WTC11 (cell line): ENCODE results near the gene ZNF853. TPM values are rescaled to one million over a fixed set of nuclear protein-coding genes. Genes with fewer than 3 reads are reported as not detected.

Experiments
- ATAC-seq: fragments of 200-7000 bp; cut with Tn5 transposase; 2 replicates; pipeline ENCODE4 v1.10.0; 2021; ENCODE audit warnings: mild to moderate bottlenecking, moderate library complexity
- CTCF ChIA-PET: fragments of 300-600 bp; sonication (Branson Sonifier 250); formaldehyde crosslinking; loops from one replicate; lab custom pipeline; 2021; ENCODE audit warnings: antibody characterized with exemption; lab: Charles Lee
- POLR2A ChIA-PET: fragments of 350-600 bp; sonication (Branson Sonifier 250); formaldehyde crosslinking; loops from one replicate; lab custom pipeline; 2021; ENCODE audit warnings: antibody characterized with exemption; lab: Charles Lee
- DNase-seq: peaks from one replicate; pipeline ENCODE4 v3.0.0; 2021; ENCODE audit warnings: low spot score
- H3K27ac Mint-ChIP-seq: 2 replicates; pipeline ENCODE4 v1.8.0; 2021; ENCODE audit warnings: mixed read lengths
- H3K27me3 Mint-ChIP-seq: 2 replicates; pipeline ENCODE4 v1.8.0; 2021; ENCODE audit warnings: low read depth, mild to moderate bottlenecking, moderate library complexity, mixed read lengths
- H3K36me3 Mint-ChIP-seq: 2 replicates; pipeline ENCODE4 v1.8.0; 2021; ENCODE audit warnings: mixed read lengths
- H3K4me1 Mint-ChIP-seq: 2 replicates; pipeline ENCODE4 v1.8.0; 2022; ENCODE audit warnings: mixed read lengths
- H3K4me3 Mint-ChIP-seq: 2 replicates; pipeline ENCODE4 v1.8.0; 2021; ENCODE audit warnings: mild to moderate bottlenecking, moderate library complexity, mixed read lengths
- H3K9me3 Mint-ChIP-seq: 2 replicates; pipeline ENCODE4 v1.8.0; 2021; ENCODE audit warnings: mixed read lengths
- ATF2 ChIP-seq: sonication (generic); formaldehyde crosslinking; IDR thresholded peaks from 2 replicates; pipeline ENCODE4 v1.8.1; 2022; ENCODE audit warnings: low read depth, missing genetic modification reagents, borderline replicate concordance
- E2F1 ChIP-seq: sonication (generic); formaldehyde crosslinking; IDR thresholded peaks from 2 replicates; pipeline ENCODE4 v1.8.0; 2022; ENCODE audit warnings: mild to moderate bottlenecking, missing genetic modification reagents
- ELF4 ChIP-seq: sonication (generic); formaldehyde crosslinking; IDR thresholded peaks from 2 replicates; pipeline ENCODE4 v1.8.1; 2022; ENCODE audit warnings: low read depth, mild to moderate bottlenecking, moderate library complexity, missing genetic modification reagents
- FOXJ3 ChIP-seq: sonication (generic); formaldehyde crosslinking; IDR thresholded peaks from 2 replicates; pipeline ENCODE4 v1.9.0; 2021; ENCODE audit warnings: missing genetic modification reagents, mild to moderate bottlenecking, borderline replicate concordance
- GABPB1 ChIP-seq: sonication (generic); formaldehyde crosslinking; IDR thresholded peaks from 2 replicates; pipeline ENCODE4 v1.8.1; 2023; ENCODE audit warnings: mild to moderate bottlenecking, missing genetic modification reagents
- NFYB ChIP-seq: sonication (generic); formaldehyde crosslinking; conservative IDR thresholded peaks from 2 replicates; pipeline ENCODE4 v1.8.0; 2022; ENCODE audit warnings: low read depth, missing genetic modification reagents
- NR2C2 ChIP-seq: sonication (generic); formaldehyde crosslinking; IDR thresholded peaks from 2 replicates; pipeline ENCODE4 v1.8.0; 2022; ENCODE audit warnings: mild to moderate bottlenecking, missing genetic modification reagents
- NR3C1 ChIP-seq: sonication (generic); formaldehyde crosslinking; conservative IDR thresholded peaks from 2 replicates; pipeline ENCODE4 v1.8.1; 2023; ENCODE audit warnings: low read depth, mild to moderate bottlenecking, missing genetic modification reagents
- SMAD4 ChIP-seq: sonication (generic); formaldehyde crosslinking; IDR thresholded peaks from 2 replicates; pipeline ENCODE4 v1.8.0; 2022; ENCODE audit warnings: mild to moderate bottlenecking, missing genetic modification reagents
- TP53 ChIP-seq: sonication (generic); formaldehyde crosslinking; IDR thresholded peaks from 2 replicates; pipeline ENCODE4 v1.8.1; 2023; ENCODE audit warnings: mild to moderate bottlenecking, missing genetic modification reagents
- ZBTB21 ChIP-seq: sonication (generic); formaldehyde crosslinking; IDR thresholded peaks from 2 replicates; pipeline ENCODE4 v1.8.1; 2023; ENCODE audit warnings: mild to moderate bottlenecking, missing genetic modification reagents, borderline replicate concordance
- ZNF121 ChIP-seq: sonication (generic); formaldehyde crosslinking; IDR thresholded peaks from 2 replicates; pipeline ENCODE4 v1.8.0; 2023; ENCODE audit warnings: missing genetic modification reagents
- ZNF219 ChIP-seq: sonication (generic); formaldehyde crosslinking; IDR thresholded peaks from 2 replicates; pipeline ENCODE4 v1.8.0; 2023; ENCODE audit warnings: missing genetic modification reagents, mild to moderate bottlenecking, borderline replicate concordance
- ZNF263 ChIP-seq: sonication (generic); formaldehyde crosslinking; IDR thresholded peaks from 2 replicates; pipeline ENCODE4 v1.8.1; 2022; ENCODE audit warnings: low read depth, mild to moderate bottlenecking, moderate library complexity, missing genetic modification reagents
- ZNF396 ChIP-seq: fragments of 250-450 bp; sonication (Bioruptor Pico); IDR thresholded peaks from 2 replicates; pipeline ENCODE4 v1.8.0; 2021; ENCODE audit warnings: mild to moderate bottlenecking, moderate library complexity, borderline replicate concordance
- ZNF425 ChIP-seq: fragments of 250-450 bp; sonication (Bioruptor Pico); conservative IDR thresholded peaks from 2 replicates; pipeline ENCODE4 v1.9.0; 2021; ENCODE audit warnings: mild to moderate bottlenecking
- ZSCAN18 ChIP-seq: fragments of 250-450 bp; sonication (Bioruptor Pico); IDR thresholded peaks from 2 replicates; pipeline ENCODE4 v2.1.2; 2022; ENCODE audit warnings: mild to moderate bottlenecking, moderate library complexity
- total RNA-seq: library from RNA; stranded (reverse); gene quantifications from 3 replicates; pipeline ENCODE4 v1.2.3, GENCODE V29; 2021
- TF ChIP-seq, protein P1 (sequence below): fragments of 250-450 bp; sonication (Bioruptor Pico); IDR thresholded peaks from 2 replicates; pipeline ENCODE4 v1.8.0; 2021; ENCODE audit warnings: mild to moderate bottlenecking
- TF ChIP-seq, protein P2 (sequence below): fragments of 200-600 bp; IDR thresholded peaks from 2 replicates; pipeline ENCODE4 v1.8.0; 2022; ENCODE audit warnings: antibody characterized with exemption
- TF ChIP-seq, protein P3 (sequence below): sonication (generic); formaldehyde crosslinking; IDR thresholded peaks from 2 replicates; pipeline ENCODE4 v1.8.1; 2022; ENCODE audit warnings: mild to moderate bottlenecking, missing genetic modification reagents, moderate library complexity, borderline replicate concordance
- TF ChIP-seq, protein P4 (sequence below): sonication (generic); formaldehyde crosslinking; IDR thresholded peaks from 2 replicates; pipeline ENCODE4 v1.8.0; 2022; ENCODE audit warnings: mild to moderate bottlenecking, missing genetic modification reagents

ZNF853 gene
- total RNA-seq, 1 experiment from 2014 or later = 7.7 TPM

DNA sequence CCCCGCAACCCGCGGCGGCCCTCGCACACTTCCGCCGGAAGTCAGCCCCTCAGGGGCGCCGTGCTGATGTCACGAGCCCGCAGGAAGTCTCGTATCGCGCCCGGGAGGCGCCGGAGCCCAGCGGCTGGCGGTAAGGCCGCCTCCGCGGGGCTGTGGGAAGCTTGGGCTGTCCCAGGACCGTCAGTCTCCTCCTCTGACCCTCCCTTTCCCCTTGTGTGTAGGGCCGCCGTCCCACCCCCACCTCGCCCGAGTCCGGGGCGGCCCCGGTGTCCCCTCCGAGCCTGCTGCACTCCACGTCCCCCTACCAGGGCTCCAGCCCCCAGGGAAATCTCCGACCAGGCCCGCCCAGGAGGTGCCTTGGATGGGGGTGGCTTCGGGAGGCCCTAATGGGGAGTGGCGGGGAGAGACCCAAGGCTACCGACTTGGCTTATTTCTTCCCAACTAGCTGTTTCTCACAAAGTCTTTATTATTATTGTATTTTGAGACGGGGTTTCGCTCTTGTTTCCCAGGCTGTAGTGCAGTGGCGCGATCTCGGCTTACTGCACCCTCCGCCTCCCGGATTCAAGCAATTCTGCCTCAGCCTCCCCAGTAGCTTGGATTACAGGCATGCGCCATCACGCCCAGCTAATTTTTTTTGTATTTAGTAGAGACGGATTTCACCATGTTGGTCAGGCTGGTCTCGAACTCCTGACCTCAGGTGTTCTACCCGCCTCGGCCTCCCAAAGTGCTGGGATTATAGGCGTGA lies 37.9 kb upstream of the ZNF853 start, which contains the start of gene ZDHHC4 (continued):
- TF ChIP-seq ZNF219 = no peak
- peak; percentile 30; the same call in 1 of the 2 replicates for TF ChIP-seq NR2C2
- TF ChIP-seq, protein P1, sequence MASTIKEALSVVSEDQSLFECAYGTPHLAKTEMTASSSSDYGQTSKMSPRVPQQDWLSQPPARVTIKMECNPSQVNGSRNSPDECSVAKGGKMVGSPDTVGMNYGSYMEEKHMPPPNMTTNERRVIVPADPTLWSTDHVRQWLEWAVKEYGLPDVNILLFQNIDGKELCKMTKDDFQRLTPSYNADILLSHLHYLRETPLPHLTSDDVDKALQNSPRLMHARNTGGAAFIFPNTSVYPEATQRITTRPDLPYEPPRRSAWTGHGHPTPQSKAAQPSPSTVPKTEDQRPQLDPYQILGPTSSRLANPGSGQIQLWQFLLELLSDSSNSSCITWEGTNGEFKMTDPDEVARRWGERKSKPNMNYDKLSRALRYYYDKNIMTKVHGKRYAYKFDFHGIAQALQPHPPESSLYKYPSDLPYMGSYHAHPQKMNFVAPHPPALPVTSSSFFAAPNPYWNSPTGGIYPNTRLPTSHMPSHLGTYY (CRISPR knock-in tag) = no peak
- TF ChIP-seq ZNF425 (CRISPR knock-in tag) = no peak
- TF ChIP-seq NFYB = no peak
- TF ChIP-seq E2F1 (CRISPR knock-in tag) = no peak
- TF ChIP-seq TP53 (CRISPR knock-in tag) = no peak
- no peak for TF ChIP-seq FOXJ3 (CRISPR knock-in tag)
- TF ChIP-seq ZNF396 = no peak
- TF ChIP-seq ZBTB21 = peak; percentile 95
- TF ChIP-seq ZNF263 (CRISPR knock-in tag) = no peak
- TF ChIP-seq GABPB1 (CRISPR knock-in tag) = peak; percentile 78
- no peak for TF ChIP-seq NR3C1 (CRISPR knock-in tag)
- no peak for TF ChIP-seq ATF2 (CRISPR knock-in tag)
- no peak for TF ChIP-seq ZSCAN18
- TF ChIP-seq ELF4 (CRISPR knock-in tag) = no peak

DNA sequence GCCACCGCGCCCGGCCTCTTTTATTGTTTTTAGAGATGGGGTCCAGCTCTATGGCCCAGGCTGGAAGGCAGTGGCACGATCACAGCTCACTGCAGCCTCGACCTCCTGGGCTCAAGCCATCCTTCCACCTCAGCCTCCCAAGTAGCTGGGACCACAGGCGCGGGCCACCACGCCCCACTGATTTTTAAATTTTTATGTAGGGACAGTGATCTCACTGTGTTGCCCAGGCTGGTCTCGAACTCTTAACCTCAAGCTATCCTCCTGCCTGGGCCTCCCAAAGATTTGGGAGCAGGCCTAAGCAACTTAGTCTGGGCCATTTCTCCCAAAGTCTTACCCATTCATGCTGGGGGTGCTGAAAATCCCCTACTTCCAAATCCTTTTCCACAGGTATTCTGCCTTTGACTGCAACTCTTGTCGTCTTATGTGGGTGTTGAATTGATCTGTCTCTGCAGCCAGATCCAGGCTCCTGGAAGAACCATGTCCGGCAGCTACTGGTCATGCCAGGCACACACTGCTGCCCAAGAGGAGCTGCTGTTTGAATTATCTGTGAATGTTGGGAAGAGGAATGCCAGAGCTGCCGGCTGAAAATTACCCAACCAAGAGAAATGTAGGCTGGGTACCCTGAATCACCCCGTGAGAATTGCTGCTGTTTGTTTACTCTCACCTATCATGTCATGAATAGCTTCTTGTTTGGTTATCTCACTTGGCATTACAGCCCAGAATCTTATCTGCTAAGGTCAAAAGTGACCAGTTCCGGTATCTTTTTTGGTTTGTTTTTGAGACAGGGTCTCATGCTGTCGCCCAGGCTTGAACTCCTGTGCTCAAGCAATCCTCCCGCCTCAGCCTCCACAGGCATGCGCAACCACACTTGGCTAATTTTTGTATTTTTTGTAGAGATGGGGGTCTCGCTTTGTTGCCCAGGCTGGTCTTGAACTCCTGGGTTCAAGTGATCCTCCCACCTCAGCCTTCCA lies 37.0 kb upstream of the ZNF853 start:
- ChIA-PET POLR2A (no interaction called here), CTCF (interaction anchor here (1.7 to 5.0 kb wide), 3 partner anchors 12 to 62 kb away, joined by 10 to 27 read pairs (median 10); partner anchors contain the start of gene INTS15)
- no peaks in the 10 kb centered on the region for H3K9me3 Mint-ChIP-seq
- H3K4me3 Mint-ChIP-seq = peak overlapping the region; percentile 85
- H3K36me3 Mint-ChIP-seq = peaks cover 30% of the 10 kb centered on the region
- no peak for ATAC-seq
- peak overlapping the region; percentile 55 for H3K27ac Mint-ChIP-seq
- no peaks in the 10 kb centered on the region for H3K4me1 Mint-ChIP-seq
- no peaks in the 10 kb centered on the region for H3K27me3 Mint-ChIP-seq
- DNase-seq = no peak
- TF ChIP-seq, protein P2, sequence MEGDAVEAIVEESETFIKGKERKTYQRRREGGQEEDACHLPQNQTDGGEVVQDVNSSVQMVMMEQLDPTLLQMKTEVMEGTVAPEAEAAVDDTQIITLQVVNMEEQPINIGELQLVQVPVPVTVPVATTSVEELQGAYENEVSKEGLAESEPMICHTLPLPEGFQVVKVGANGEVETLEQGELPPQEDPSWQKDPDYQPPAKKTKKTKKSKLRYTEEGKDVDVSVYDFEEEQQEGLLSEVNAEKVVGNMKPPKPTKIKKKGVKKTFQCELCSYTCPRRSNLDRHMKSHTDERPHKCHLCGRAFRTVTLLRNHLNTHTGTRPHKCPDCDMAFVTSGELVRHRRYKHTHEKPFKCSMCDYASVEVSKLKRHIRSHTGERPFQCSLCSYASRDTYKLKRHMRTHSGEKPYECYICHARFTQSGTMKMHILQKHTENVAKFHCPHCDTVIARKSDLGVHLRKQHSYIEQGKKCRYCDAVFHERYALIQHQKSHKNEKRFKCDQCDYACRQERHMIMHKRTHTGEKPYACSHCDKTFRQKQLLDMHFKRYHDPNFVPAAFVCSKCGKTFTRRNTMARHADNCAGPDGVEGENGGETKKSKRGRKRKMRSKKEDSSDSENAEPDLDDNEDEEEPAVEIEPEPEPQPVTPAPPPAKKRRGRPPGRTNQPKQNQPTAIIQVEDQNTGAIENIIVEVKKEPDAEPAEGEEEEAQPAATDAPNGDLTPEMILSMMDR = no peak
- TF ChIP-seq, protein P3, sequence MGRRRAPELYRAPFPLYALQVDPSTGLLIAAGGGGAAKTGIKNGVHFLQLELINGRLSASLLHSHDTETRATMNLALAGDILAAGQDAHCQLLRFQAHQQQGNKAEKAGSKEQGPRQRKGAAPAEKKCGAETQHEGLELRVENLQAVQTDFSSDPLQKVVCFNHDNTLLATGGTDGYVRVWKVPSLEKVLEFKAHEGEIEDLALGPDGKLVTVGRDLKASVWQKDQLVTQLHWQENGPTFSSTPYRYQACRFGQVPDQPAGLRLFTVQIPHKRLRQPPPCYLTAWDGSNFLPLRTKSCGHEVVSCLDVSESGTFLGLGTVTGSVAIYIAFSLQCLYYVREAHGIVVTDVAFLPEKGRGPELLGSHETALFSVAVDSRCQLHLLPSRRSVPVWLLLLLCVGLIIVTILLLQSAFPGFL (CRISPR knock-in tag) = no peak
- TF ChIP-seq SMAD4 (CRISPR knock-in tag) = no peak
- peak; percentile 65; the same call in 1 of the 2 replicates for TF ChIP-seq GABPB1 (CRISPR knock-in tag)
- TF ChIP-seq ZNF121 (CRISPR knock-in tag) = peak; percentile 71
- TF ChIP-seq, protein P4, sequence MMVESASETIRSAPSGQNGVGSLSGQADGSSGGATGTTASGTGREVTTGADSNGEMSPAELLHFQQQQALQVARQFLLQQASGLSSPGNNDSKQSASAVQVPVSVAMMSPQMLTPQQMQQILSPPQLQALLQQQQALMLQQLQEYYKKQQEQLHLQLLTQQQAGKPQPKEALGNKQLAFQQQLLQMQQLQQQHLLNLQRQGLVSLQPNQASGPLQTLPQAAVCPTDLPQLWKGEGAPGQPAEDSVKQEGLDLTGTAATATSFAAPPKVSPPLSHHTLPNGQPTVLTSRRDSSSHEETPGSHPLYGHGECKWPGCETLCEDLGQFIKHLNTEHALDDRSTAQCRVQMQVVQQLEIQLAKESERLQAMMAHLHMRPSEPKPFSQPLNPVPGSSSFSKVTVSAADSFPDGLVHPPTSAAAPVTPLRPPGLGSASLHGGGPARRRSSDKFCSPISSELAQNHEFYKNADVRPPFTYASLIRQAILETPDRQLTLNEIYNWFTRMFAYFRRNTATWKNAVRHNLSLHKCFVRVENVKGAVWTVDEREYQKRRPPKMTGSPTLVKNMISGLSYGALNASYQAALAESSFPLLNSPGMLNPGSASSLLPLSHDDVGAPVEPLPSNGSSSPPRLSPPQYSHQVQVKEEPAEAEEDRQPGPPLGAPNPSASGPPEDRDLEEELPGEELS = no peak
